Measurements from ENCODE around the gene TBL1X. TPM values are rescaled to one million over a fixed set of nuclear protein-coding genes. Genes with fewer than 3 reads are reported as not detected.
"Not testable (repeated sequence)": the region's sequence is repeated elsewhere in the genome, so short reads cannot be mapped to it uniquely, and the experiment has no call there.

Gene TBL1X
- total RNA-seq, result 33.3 TPM

GRCh38 chrX:9464435-9465371 is at the start of gene TBL1X:
TSS of gene TBL1X (plus strand) at chrX:9465058. CDS start at chrX:9653587, 188,529 bp downstream.
- DNase-seq (ENCODE audit: low spot score) (peak; percentile 82), ATAC-seq (peak; percentile 79)

- DNase-seq (ENCODE audit: low spot score) (no peak), ATAC-seq (no peak)
Measured at GRCh38 chrX:9416562-9417348, 48.1 kb upstream of the TBL1X start.

DNA sequence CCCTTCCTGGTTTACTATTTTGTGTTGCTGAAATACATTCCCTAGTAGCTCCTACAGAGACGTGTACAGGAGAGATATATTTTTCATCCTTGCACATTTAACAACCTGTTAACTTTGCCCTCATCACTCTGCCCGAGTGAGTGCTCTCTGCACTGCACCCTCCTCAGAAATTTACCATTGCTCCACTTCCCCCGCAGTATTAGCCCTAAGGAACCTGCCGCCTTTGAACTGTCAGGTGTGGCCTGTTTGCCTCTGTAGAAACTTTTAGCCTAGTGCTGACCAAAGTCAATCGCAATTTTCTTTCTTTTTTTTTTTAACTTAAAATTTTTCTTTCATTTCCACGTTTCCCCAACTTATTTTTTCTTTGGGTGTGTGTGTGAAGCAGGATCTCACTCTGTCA is 46.6 kb upstream of the TBL1X start:
- no peak for ATAC-seq
- DNase-seq (ENCODE audit: low spot score), result no peak

DNA sequence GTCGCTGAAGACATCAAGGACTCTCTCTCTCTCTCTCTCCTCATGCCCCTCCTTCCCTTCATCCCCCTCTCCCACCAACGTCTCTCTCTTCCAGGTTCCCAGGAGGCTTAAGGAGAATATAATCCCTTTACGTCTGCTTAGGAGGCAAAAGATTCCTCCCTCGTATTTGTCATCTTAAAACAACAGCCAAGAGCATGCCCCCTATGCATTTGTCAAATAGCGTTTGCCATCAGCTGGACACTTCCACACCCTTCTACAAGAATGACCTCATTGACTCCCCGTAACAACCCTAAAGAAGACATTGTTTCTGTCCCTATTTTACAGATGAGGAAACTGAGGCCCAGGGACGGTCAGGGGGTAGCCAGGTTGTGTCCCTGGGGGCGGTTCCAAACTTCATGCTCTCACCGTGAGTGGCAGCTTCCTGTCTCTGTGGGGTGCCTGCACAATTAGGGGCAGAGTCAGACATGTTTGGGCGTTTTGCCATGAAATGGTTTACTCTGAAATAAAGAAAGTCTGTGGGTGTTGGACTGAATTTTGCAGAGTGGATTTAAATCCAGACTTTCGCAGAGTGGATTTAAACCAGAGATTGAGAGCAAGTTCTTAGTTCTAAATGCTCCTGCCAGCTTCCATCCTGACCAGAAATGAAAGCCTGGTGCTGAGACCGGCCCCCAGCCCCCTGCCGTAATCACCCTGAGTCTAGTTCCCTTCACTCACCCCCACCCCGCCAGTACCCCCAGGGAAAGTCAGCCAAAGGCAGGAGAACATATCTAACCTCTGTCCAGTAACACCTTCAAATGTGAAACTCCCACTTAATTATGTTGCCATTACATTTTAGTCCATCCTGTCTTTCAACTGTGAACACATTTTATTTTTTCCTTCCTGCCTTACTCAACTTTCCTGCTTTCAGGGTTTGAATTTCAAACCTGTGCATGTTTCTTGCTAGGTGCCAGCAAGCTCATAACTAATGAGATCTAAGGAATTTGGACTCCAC is 44.3 kb upstream of the TBL1X start:
- DNase-seq (ENCODE audit: low spot score), result no peak
- no peak for ATAC-seq

- ATAC-seq (peak; percentile 26), DNase-seq (ENCODE audit: low spot score) (no peak)
Measured at GRCh38 chrX:9429767-9430166, 35.1 kb upstream of the TBL1X start.

- DNase-seq (ENCODE audit: low spot score) (no peak), ATAC-seq (no peak)
Measured at GRCh38 chrX:9430346-9430921, 34.4 kb upstream of the TBL1X start.

DNA sequence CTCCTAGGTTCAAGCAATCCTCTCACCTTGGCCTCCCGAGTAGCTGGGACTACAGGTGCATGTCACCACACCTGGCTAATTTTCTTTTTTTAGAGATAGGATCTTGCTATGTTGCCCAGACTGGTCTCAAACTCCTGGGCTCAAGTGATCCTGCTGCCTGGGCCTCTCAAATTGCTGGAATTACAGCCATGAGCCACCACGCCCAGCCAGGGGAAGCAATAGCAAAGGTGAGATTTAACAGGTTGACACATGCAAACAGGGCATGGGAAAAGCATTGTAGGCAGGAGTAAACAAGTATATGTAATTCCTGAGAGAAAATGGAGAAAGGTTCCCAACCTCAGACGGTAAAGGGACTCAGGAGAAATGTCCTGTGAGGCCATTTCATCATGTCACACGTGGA is 33.6 kb upstream of the TBL1X start:
- no peak for ATAC-seq
- DNase-seq (ENCODE audit: low spot score), result no peak

GRCh38 chrX:9433596-9433995 is 31.3 kb upstream of the TBL1X start:
- ATAC-seq (peak; percentile 23), DNase-seq (ENCODE audit: low spot score) (no peak)

DNA sequence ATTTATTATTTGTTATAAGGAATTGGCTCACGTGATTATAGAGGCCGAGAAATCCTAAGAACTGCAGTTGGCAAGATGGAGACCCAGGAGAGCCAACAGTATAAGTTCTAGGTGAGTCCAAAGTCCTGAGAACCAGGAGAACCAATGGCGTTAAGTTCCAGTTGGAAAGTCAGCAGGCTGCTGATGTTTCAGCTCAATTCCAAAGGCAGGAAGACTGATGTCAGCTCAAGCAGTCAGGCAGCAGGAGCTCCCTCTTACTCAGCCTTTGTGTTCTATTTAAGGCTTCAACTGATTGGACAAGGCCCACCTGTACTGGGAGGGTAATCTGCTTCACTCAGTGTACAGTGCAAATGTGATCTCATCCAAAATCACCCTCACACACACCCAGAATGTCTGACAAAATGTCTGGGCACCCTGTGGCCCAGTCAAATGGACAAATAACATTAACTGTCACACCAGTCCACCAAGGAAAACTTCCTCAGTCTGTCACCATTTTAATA is 30.8 kb upstream of the TBL1X start:
- ATAC-seq (peak; percentile 39), DNase-seq (ENCODE audit: low spot score) (no peak)

DNA sequence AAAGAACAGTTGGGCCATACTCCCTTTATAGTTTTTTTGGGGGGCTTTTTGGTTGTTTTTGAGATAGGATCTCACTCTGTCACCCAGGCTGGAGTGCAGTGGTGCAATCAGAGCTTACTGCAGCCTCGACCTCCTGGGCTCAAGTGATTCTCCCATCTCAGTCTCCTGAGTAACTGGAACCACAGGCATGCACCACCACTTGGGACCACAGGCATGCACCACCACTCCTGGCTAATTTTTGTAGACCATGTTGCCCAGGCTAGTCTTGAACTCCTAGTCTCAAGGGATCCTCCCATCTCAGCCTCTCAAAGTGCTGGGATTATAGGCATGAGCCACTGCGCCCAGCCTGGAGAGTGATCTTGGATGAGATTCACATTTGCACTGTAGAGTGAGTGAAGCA is 29.8 kb upstream of the TBL1X start:
- not testable (repeated sequence) for ATAC-seq; DNase-seq (ENCODE audit: low spot score)

GRCh38 chrX:9436812-9437211 is 28.0 kb upstream of the TBL1X start:
- DNase-seq (ENCODE audit: low spot score) (no peak), ATAC-seq (no peak)

GRCh38 chrX:9438933-9439494 is 25.8 kb upstream of the TBL1X start:
- DNase-seq (ENCODE audit: low spot score) (no peak), ATAC-seq (no peak)

GRCh38 chrX:9440116-9440844 is 24.6 kb upstream of the TBL1X start:
- ATAC-seq (no peak), DNase-seq (ENCODE audit: low spot score) (no peak)

DNA sequence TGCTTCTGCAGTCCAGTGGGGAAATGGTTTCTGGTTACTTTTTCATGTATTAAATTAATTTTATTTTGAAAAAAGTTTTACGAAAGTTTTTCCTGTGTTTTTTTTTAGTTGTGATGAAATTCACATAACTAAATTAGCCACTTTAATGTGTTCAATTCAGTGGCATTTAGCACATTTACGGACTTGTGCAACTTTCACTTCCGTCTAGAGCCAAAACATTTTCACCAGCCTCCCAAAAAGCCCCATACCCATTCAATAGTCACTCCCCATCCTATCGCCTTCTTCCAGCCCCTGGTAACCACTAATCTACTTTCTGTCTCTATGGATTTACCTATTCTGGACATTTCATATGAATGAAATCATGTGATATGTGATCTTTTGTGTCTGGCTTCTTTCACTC is 22.8 kb upstream of the TBL1X start:
- DNase-seq (ENCODE audit: low spot score) (no peak), ATAC-seq (no peak)

GRCh38 chrX:9443327-9443726 is 21.5 kb upstream of the TBL1X start:
- DNase-seq (ENCODE audit: low spot score), result no peak
- ATAC-seq, result no peak

DNA sequence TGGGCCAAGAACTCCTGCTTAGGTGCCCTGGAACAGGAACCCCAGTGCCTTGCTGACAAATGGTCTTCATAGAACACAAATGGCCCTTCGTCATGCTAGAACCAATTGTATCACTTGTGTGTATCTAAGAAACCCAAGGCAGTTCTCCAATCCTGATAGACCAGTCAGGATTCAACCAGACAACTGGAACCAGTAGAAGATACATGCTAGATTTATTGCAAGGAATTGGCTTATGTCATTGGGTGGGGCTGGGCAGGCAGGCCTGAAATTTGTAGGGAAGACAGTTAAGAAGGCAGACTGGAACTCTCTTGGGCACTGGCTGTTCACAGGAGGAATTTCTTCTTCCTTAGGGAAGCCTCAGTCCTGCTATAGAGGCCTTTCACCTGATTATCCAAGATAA is 17.0 kb upstream of the TBL1X start:
- DNase-seq (ENCODE audit: low spot score) (no peak), ATAC-seq (no peak)

DNA sequence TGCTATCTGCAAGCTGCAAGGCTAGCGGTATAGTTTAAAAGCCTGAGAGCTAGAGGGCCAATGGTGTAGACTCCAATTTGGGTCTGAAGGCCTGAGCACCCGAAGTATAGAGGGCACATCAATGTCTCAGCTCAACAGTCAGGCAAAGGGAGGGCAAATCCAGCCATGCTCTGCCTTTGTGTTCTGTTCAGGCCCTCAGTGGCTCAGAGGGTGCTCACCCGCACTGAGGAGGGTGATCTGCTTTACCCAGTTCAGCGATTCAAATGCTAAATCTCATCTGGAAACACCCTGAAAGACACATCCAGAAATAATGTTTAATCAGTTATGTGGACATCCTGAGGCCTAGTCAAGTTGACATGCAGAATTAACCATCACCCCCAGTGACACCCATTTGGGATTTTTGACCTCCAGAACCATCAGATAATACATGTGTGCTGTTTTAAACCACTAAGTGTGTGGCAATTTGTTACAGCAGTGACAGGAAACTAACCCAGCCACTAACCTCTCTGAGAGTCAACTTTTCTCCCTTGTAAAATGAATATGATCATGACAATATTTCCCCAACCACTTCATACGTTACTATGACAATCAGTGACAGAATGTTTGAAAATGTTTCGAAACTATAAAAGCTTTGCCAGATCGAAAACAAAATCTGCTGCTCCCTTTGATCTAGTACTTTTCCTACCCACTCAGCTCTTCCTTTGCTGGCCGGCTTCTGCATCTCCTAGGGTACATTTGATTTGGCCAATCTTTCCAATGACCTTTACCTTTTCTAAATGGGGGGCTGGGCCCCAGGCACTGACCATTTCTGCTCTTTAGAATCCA is 8.4 kb upstream of the TBL1X start:
- peak; percentile 63 for DNase-seq (ENCODE audit: low spot score)
- peak; percentile 85 for ATAC-seq

DNA sequence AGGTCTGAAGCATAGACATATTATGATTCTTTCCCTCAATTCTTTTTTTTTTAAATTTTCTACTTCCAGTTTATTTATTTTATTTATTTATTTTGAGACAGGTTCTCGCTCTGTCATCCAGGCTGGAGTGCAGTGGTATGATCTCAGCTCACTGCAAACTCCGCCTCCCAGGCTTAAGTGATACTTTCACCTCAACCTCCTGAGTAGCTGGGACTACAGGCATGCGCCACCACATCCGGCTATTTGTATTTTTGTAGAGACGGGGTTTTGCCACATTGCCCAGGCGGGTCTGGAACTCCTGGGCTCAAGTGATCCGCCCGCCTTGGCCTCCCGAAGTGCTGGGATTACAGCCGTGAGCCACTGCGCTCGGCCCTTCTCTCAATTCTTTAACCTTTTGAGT is 6.8 kb upstream of the TBL1X start:
- ATAC-seq; DNase-seq (ENCODE audit: low spot score): not testable (repeated sequence)
